ENCODE data around the gene SPPL2C. TPM values are rescaled to one million over a fixed set of nuclear protein-coding genes. Genes with fewer than 3 reads are reported as not detected.

The SPPL2C gene
- total RNA-seq, 8 experiments from 2014 or later, result 0.07 to 0.47 (median 0.14) TPM; not detected in 1

- Histone ChIP-seq H3K4me3 (no peak overlapping the region), H3K4me1 (replicated peaks in 1 of 2) (peaks cover 0 to 16% of the 10 kb centered on the region in 2 donors), H3K27ac (no peak overlapping the region)
- WGBS, 10 experiments, result 60 to 100% (median 67%) methylated on average over 1 to 2 of the region's 6 CpGs; no CpG with 5 or more reads in 6 of the 10 experiments
- in situ Hi-C loops (cut with MboI; ENCODE audit: low pct_unique_long_range_greater_than_20kb in 2 of 9, low sequenced_read_pairs in 9 of 9, unreplicated experiment in 9 of 9), result no loop called here
- ATAC-seq (replicated peaks in 6 of 8), result no peak
Observed at GRCh38 chr17:45820052-45820780, 24.5 kb upstream of the SPPL2C start.

- 60 to 100% (median 89%) methylated on average over 1 to 5 of the region's 9 CpGs; no CpG with 5 or more reads in 6 of the 10 experiments for WGBS, 10 experiments
- Histone ChIP-seq H3K4me3 (no peak overlapping the region), H3K27ac (no peak overlapping the region), H3K4me1 (replicated peaks in 1 of 2) (peaks cover 0 to 16% of the 10 kb centered on the region in 2 donors)
- no peak for ATAC-seq (replicated peaks in 6 of 8)
- in situ Hi-C loops (cut with MboI; ENCODE audit: low pct_unique_long_range_greater_than_20kb in 2 of 9, low sequenced_read_pairs in 9 of 9, unreplicated experiment in 9 of 9), result no loop called here
Observed at GRCh38 chr17:45821147-45821546, 23.5 kb upstream of the SPPL2C start.

GRCh38 chr17:45823598-45823997 lies 21.1 kb upstream of the SPPL2C start:
- in situ Hi-C loops (cut with MboI; ENCODE audit: low pct_unique_long_range_greater_than_20kb in 2 of 9, low sequenced_read_pairs in 9 of 9, unreplicated experiment in 9 of 9), result no loop called here
- Histone ChIP-seq H3K4me3 (no peak overlapping the region), H3K4me1 (replicated peaks in 1 of 2) (peaks cover 0 to 10% of the 10 kb centered on the region in 2 donors), H3K27ac (no peak overlapping the region)
- WGBS, 10 experiments, result 6 to 100% (median 62%) methylated on average over 1 to 3 of the region's 10 CpGs; no CpG with 5 or more reads in 4 of the 10 experiments
- ATAC-seq (replicated peaks in 6 of 8), result no peak

GRCh38 chr17:45824475-45824874 lies 20.2 kb upstream of the SPPL2C start:
- ATAC-seq (replicated peaks in 6 of 8), result no peak
- H3K4me3 ChIP-seq, result no peak overlapping the region
- in situ Hi-C loops (cut with MboI; ENCODE audit: low pct_unique_long_range_greater_than_20kb in 2 of 9, low sequenced_read_pairs in 9 of 9, unreplicated experiment in 9 of 9), result no loop called here
- H3K4me1 ChIP-seq (replicated peaks in 1 of 2), result peaks cover 0 to 4% of the 10 kb centered on the region in 2 donors
- WGBS, 10 experiments, result 20 to 100% (median 53%) methylated on average over 1 to 4 of the region's 7 CpGs; no CpG with 5 or more reads in 6 of the 10 experiments
- H3K27ac ChIP-seq, result no peak overlapping the region

- Histone ChIP-seq H3K27ac (no peak overlapping the region), H3K4me1 (replicated peaks in 1 of 2) (peaks cover 0 to 1% of the 10 kb centered on the region in 2 donors), H3K4me3 (no peak overlapping the region)
- in situ Hi-C loops (cut with MboI; ENCODE audit: low pct_unique_long_range_greater_than_20kb in 2 of 9, low sequenced_read_pairs in 9 of 9, unreplicated experiment in 9 of 9), result loop anchor here in 4 of 9 experiments (5.0 to 25.0 kb wide), 4 partner anchors 88 to 613 kb away; partner anchors contain the start of gene FMNL1 (in 1 of the 4)
- no peak for ATAC-seq (replicated peaks in 6 of 8)
- 0 to 92% (median 43%) methylated on average over 1 to 4 of the region's 13 CpGs; no CpG with 5 or more reads in 5 of the 10 experiments for WGBS, 10 experiments
Observed at GRCh38 chr17:45824901-45825492, 19.7 kb upstream of the SPPL2C start.

- H3K4me1 ChIP-seq (replicated peaks in 1 of 2), result no peaks in the 10 kb centered on the region
- H3K27ac ChIP-seq, result no peak overlapping the region
- in situ Hi-C loops (cut with MboI; ENCODE audit: low pct_unique_long_range_greater_than_20kb in 2 of 9, low sequenced_read_pairs in 9 of 9, unreplicated experiment in 9 of 9), result loop anchor here in 4 of 9 experiments (5.0 to 25.0 kb wide), 4 partner anchors 88 to 613 kb away; partner anchors contain the start of gene FMNL1 (in 1 of the 4)
- 0 to 81% (median 50%) methylated on average over 1 to 4 of the region's 14 CpGs; no CpG with 5 or more reads in 7 of the 10 experiments for WGBS, 10 experiments
- H3K4me3 ChIP-seq, result no peak overlapping the region
- ATAC-seq (replicated peaks in 6 of 8), result no peak
Observed at GRCh38 chr17:45825792-45826191, 18.9 kb upstream of the SPPL2C start.

- ATAC-seq (replicated peaks in 6 of 8), result peak in 1 of 8 experiments; percentile 55
- Histone ChIP-seq H3K4me1 (replicated peaks in 1 of 2) (no peaks in the 10 kb centered on the region), H3K4me3 (no peak overlapping the region), H3K27ac (no peak overlapping the region)
- WGBS, 10 experiments, result 71 to 90% (median 82%) methylated on average over 2 to 8 of the region's 16 CpGs; no CpG with 5 or more reads in 6 of the 10 experiments
- in situ Hi-C loops (cut with MboI; ENCODE audit: low pct_unique_long_range_greater_than_20kb in 2 of 9, low sequenced_read_pairs in 9 of 9, unreplicated experiment in 9 of 9), result loop anchor here in 4 of 9 experiments (5.0 to 25.0 kb wide), 4 partner anchors 90 to 615 kb away; partner anchors contain the start of gene FMNL1 (in 1 of the 4)
Observed at GRCh38 chr17:45826919-45827588, 17.6 kb upstream of the SPPL2C start.

GRCh38 chr17:45828171-45828570 lies 16.5 kb upstream of the SPPL2C start:
- in situ Hi-C loops (cut with MboI; ENCODE audit: low pct_unique_long_range_greater_than_20kb in 2 of 9, low sequenced_read_pairs in 9 of 9, unreplicated experiment in 9 of 9), result loop anchor here in 4 of 9 experiments (5.0 to 25.0 kb wide), 4 partner anchors 91 to 616 kb away; partner anchors contain the start of gene FMNL1 (in 1 of the 4)
- ATAC-seq (replicated peaks in 6 of 8), result no peak
- WGBS, 10 experiments, result 56 to 100% (median 81%) methylated on average over 1 to 6 of the region's 9 CpGs; no CpG with 5 or more reads in 2 of the 10 experiments
- Histone ChIP-seq H3K27ac (no peak overlapping the region), H3K4me1 (replicated peaks in 1 of 2) (no peaks in the 10 kb centered on the region), H3K4me3 (no peak overlapping the region)

GRCh38 chr17:45828582-45829133 lies 16.0 kb upstream of the SPPL2C start:
- 7 to 83% (median 60%) methylated on average over 1 to 5 of the region's 15 CpGs; no CpG with 5 or more reads in 3 of the 10 experiments for WGBS, 10 experiments
- Histone ChIP-seq H3K27ac (no peak overlapping the region), H3K4me3 (no peak overlapping the region), H3K4me1 (replicated peaks in 1 of 2) (no peaks in the 10 kb centered on the region)
- peak in 2 of 8 experiments; percentile 71 to 88 for ATAC-seq (replicated peaks in 6 of 8)
- in situ Hi-C loops (cut with MboI; ENCODE audit: low pct_unique_long_range_greater_than_20kb in 2 of 9, low sequenced_read_pairs in 9 of 9, unreplicated experiment in 9 of 9), result loop anchor here in 4 of 9 experiments (5.0 to 25.0 kb wide), 4 partner anchors 91 to 616 kb away; partner anchors contain the start of gene FMNL1 (in 1 of the 4)

- in situ Hi-C loops (cut with MboI; ENCODE audit: low pct_unique_long_range_greater_than_20kb in 2 of 9, low sequenced_read_pairs in 9 of 9, unreplicated experiment in 9 of 9), result loop anchor here in 5 of 9 experiments (5.0 to 25.0 kb wide), 5 partner anchors 97 to 622 kb away; partner anchors contain the start of gene FMNL1 (in 1 of the 5)
- Histone ChIP-seq H3K4me1 (replicated peaks in 1 of 2) (peaks cover 0 to 5% of the 10 kb centered on the region in 2 donors), H3K4me3 (no peak overlapping the region), H3K27ac (no peak overlapping the region)
- WGBS, 10 experiments, result no CpG with 5 or more reads among the region's 6 CpGs
- ATAC-seq (replicated peaks in 6 of 8), result peak in 5 of 8 experiments; percentile 57 to 86 (median 74)
Observed at GRCh38 chr17:45833920-45834319, 10.8 kb upstream of the SPPL2C start.

GRCh38 chr17:45834471-45835396 lies 9.9 kb upstream of the SPPL2C start:
- Histone ChIP-seq H3K4me1 (replicated peaks in 1 of 2) (peaks cover 0 to 5% of the 10 kb centered on the region in 2 donors), H3K4me3 (no peak overlapping the region), H3K27ac (no peak overlapping the region)
- peak in 5 of 8 experiments; percentile 9 to 45 (median 10) for ATAC-seq (replicated peaks in 6 of 8)
- in situ Hi-C loops (cut with MboI; ENCODE audit: low pct_unique_long_range_greater_than_20kb in 2 of 9, low sequenced_read_pairs in 9 of 9, unreplicated experiment in 9 of 9), result loop anchor here in 5 of 9 experiments (5.0 to 25.0 kb wide), 5 partner anchors 97 to 622 kb away; partner anchors contain the start of gene FMNL1 (in 1 of the 5)
- 20 to 83% (median 64%) methylated on average over 1 to 4 of the region's 26 CpGs; no CpG with 5 or more reads in 6 of the 10 experiments for WGBS, 10 experiments

All from motor neuron (in vitro differentiated cells).